ENCODE data around the gene RANBP17.

DNA sequence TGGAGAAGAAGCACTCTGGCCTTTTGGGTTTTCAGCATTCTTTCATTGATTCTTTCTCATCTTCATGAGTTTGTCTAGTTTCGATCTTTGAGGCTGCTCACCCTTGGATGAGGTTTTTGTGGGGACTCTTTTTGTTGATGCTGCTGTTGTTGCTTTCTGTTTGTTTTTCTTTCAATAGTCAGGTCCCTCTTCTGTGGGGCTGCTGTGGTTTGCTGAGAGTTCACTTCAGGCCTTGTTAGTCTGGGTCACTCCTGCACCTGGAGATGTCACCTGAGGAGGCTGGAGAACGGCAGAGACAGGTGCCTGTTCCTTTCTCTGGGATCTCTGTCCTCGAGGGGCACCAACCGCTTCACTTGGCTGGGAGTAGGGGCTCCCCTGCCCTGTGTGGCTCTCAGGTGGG lies 14.0 kb downstream of the RANBP17 start:
- TF ChIP-seq, protein P1, sequence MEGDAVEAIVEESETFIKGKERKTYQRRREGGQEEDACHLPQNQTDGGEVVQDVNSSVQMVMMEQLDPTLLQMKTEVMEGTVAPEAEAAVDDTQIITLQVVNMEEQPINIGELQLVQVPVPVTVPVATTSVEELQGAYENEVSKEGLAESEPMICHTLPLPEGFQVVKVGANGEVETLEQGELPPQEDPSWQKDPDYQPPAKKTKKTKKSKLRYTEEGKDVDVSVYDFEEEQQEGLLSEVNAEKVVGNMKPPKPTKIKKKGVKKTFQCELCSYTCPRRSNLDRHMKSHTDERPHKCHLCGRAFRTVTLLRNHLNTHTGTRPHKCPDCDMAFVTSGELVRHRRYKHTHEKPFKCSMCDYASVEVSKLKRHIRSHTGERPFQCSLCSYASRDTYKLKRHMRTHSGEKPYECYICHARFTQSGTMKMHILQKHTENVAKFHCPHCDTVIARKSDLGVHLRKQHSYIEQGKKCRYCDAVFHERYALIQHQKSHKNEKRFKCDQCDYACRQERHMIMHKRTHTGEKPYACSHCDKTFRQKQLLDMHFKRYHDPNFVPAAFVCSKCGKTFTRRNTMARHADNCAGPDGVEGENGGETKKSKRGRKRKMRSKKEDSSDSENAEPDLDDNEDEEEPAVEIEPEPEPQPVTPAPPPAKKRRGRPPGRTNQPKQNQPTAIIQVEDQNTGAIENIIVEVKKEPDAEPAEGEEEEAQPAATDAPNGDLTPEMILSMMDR (IDR thresholded peaks at IDR 0.05): no peak
- TF ChIP-seq POLR2A (IDR thresholded peaks at IDR 0.05): no peak

Measured in lower leg skin (tissue), 3 donors.